HepG2 (cell line): Measurements from ENCODE around the gene ELL3. TPM values are rescaled to one million over a fixed set of nuclear protein-coding genes. Genes with fewer than 3 reads are reported as not detected.

Experiments
- ETV5 ChIP-seq: IDR thresholded peaks from 2 replicates; pipeline ENCODE4 v1.6.1; 2018; ENCODE audit warnings: missing biosample characterization, missing genetic modification reagents, inconsistent platforms, borderline replicate concordance
- GTF3A ChIP-seq: sonication (generic); formaldehyde crosslinking; conservative IDR thresholded peaks from 2 replicates; pipeline ENCODE4 v1.4.0; 2020; ENCODE audit warnings: mild to moderate bottlenecking, missing genetic modification reagents
- HES4 ChIP-seq: sonication (generic); formaldehyde crosslinking; IDR thresholded peaks from 2 replicates; pipeline ENCODE4 v1.9.0; 2021; ENCODE audit warnings: mild to moderate bottlenecking, missing genetic modification reagents, borderline replicate concordance
- HOXA3 ChIP-seq: sonication (generic); formaldehyde crosslinking; IDR thresholded peaks from 2 replicates; pipeline ENCODE4 v1.5.0; 2020; ENCODE audit warnings: missing genetic modification reagents
- MAZ ChIP-seq, 2 experiments: sonication (generic) in 1 of 2; formaldehyde crosslinking in 1 of 2; IDR thresholded peaks; 2 replicates each; pipeline versions ENCODE4 v1.5.0 to v1.6.1; 2012 to 2020; ENCODE audit warnings: low read depth in 2 of 2, mild to moderate bottlenecking in 2 of 2, borderline replicate concordance in 1 of 2, improper control_type of control experiment in 1 of 2, low read length in 1 of 2, missing genetic modification reagents in 1 of 2, moderate library complexity in 1 of 2
- NAIF1 ChIP-seq: sonication (generic); formaldehyde crosslinking; IDR thresholded peaks from 2 replicates; pipeline ENCODE4 v1.5.0; 2020; ENCODE audit warnings: mild to moderate bottlenecking, missing genetic modification reagents, borderline replicate concordance
- RAD51 ChIP-seq: fragments of 450-650 bp; IDR thresholded peaks from 2 replicates; pipeline ENCODE4 v1.6.1; 2016; ENCODE audit warnings: borderline replicate concordance
- XRCC5 ChIP-seq: fragments of 200-400 bp; formaldehyde crosslinking; optimal IDR thresholded peaks from 2 replicates; pipeline ENCODE3; 2017; ENCODE audit warnings: mild to moderate bottlenecking, low read length
- ZBTB10 ChIP-seq: sonication (generic); formaldehyde crosslinking; IDR thresholded peaks from 2 replicates; pipeline ENCODE4 v1.4.0; 2020; ENCODE audit warnings: missing genetic modification reagents, borderline replicate concordance
- ZFY ChIP-seq: sonication (generic); formaldehyde crosslinking; IDR thresholded peaks from 2 replicates; pipeline ENCODE4 v1.4.0; 2020; ENCODE audit warnings: missing genetic modification reagents
- ZNF17 ChIP-seq: sonication (generic); formaldehyde crosslinking; IDR thresholded peaks from 2 replicates; pipeline ENCODE4 v1.5.0; 2020; ENCODE audit warnings: mild to moderate bottlenecking, missing genetic modification reagents
- ZNF281 ChIP-seq: sonication (generic); formaldehyde crosslinking; IDR thresholded peaks from 2 replicates; pipeline ENCODE4 v1.4.0; 2020; ENCODE audit warnings: missing genetic modification reagents, borderline replicate concordance
- ZNF34 ChIP-seq: sonication (generic); formaldehyde crosslinking; IDR thresholded peaks from 2 replicates; pipeline ENCODE4 v1.4.0; 2020; ENCODE audit warnings: mild to moderate bottlenecking, missing genetic modification reagents, borderline replicate concordance
- ZNF510 ChIP-seq: sonication (generic); formaldehyde crosslinking; IDR thresholded peaks from 2 replicates; pipeline ENCODE4 v1.4.0; 2020; ENCODE audit warnings: low read depth, mild to moderate bottlenecking, missing genetic modification reagents
- ZNF563 ChIP-seq: sonication (generic); formaldehyde crosslinking; IDR thresholded peaks from 2 replicates; pipeline ENCODE4 v1.8.0; 2022; ENCODE audit warnings: mild to moderate bottlenecking, moderate library complexity, missing genetic modification reagents
- ZNF572 ChIP-seq: sonication (generic); formaldehyde crosslinking; IDR thresholded peaks from 2 replicates; pipeline ENCODE4 v1.5.1; 2020; ENCODE audit warnings: mild to moderate bottlenecking, missing genetic modification reagents
- ZNF616 ChIP-seq: sonication (generic); formaldehyde crosslinking; IDR thresholded peaks from 2 replicates; pipeline ENCODE4 v1.5.0; 2020; ENCODE audit warnings: low read depth, mild to moderate bottlenecking, missing genetic modification reagents
- ZNF776 ChIP-seq: sonication (generic); formaldehyde crosslinking; IDR thresholded peaks from 2 replicates; pipeline ENCODE4 v1.4.0; 2020; ENCODE audit warnings: mild to moderate bottlenecking, missing genetic modification reagents
- polyA plus RNA-seq, 8 experiments: library from polyadenylated mRNA; depleted of rRNA in 3 of 8; stranded (reverse) in 7 of 8; unstranded in 1 of 8; fragments of >200 nt; fragmentation: Illumina TruSeq in 4 of 8; extraction: Trizol in 4 of 8; gene quantifications; 2 replicates each; pipeline versions ENCODE4 v1.2.1 to v1.2.3, GENCODE V29; 2011 to 2016; ENCODE audit warnings: low read depth in 4 of 8, missing spikeins in 1 of 8, mixed read lengths in 1 of 8; ENCODE audit not compliant: insufficient read depth in 1 of 8
- total RNA-seq, 5 experiments: library from RNA; depleted of rRNA; stranded (reverse); fragments of >200 nt; fragmentation: Illumina TruSeq; extraction: Trizol; gene quantifications; 2 replicates each; pipeline ENCODE4 v1.2.3, GENCODE V29; 2016; ENCODE audit warnings: low read depth in 1 of 5

ELL3 gene
- total and polyA plus RNA-seq, 2 of the 13 experiments (the other 11 are each of a cell fraction or from before 2014, with no cell fraction given) = 6.1 to 8.8 TPM

GRCh38 chr15:43777267-43777914 is 625 bp upstream of the ELL3 start (continued):
- TF ChIP-seq ZBTB10 (no peak; the same call in 1 of the 2 replicates), HES4 (CRISPR knock-in tag) (peak; percentile 30; the same call in 1 of the 2 replicates), NAIF1 (CRISPR knock-in tag) (no peak), GTF3A (0 out of 2 replicates have a peak, but pooled peaks have one; percentile 63), ZNF572 (0 out of 2 replicates have a peak, but pooled peaks have one; percentile 28), HOXA3 (CRISPR knock-in tag) (peak; percentile 68; the same call in 1 of the 2 replicates), ZNF616 (CRISPR knock-in tag) (0 out of 2 replicates have a peak, but pooled peaks have one; percentile 68), ZNF34 (no peak; the same call in 1 of the 2 replicates), ZNF281 (CRISPR knock-in tag) (0 out of 2 replicates have a peak, but pooled peaks have one; percentile 20), ZNF776 (CRISPR knock-in tag) (peak; percentile 28; the same call in 1 of the 2 replicates), MAZ (IDR thresholded peaks at IDR 0.05; ENCODE audit: borderline replicate concordance, low read depth, low read length) (peak; percentile 4; the same call in 1 of the 2 replicates), MAZ (CRISPR knock-in tag; IDR thresholded peaks at IDR 0.05; ENCODE audit: low read depth) (no peak), XRCC5 (peak; percentile 81), RAD51 (no peak), ZNF563 (CRISPR knock-in tag) (peak; percentile 52; the same call in 1 of the 2 replicates), ZNF17 (CRISPR knock-in tag) (no peak), ZFY (CRISPR knock-in tag) (peak; percentile 65), ZNF510 (CRISPR knock-in tag) (peak; percentile 86), ETV5 (peak; percentile 6; the same call in 1 of the 2 replicates)
